Liver (tissue), 9 donors: ENCODE results near the gene COX10. TPM values are rescaled to one million over a fixed set of nuclear protein-coding genes. Genes with fewer than 3 reads are reported as not detected.

ENCODE experiments used
- DNase-seq: peaks from one replicate; pipeline ENCODE4 v3.0.0-alpha.2; 2017; ENCODE audit warnings: low spot score
- H3K27ac ChIP-seq, 2 donors: one replicate each; pipeline ENCODE4 v1.7.0; 2013; ENCODE audit warnings: inconsistent platforms in 2 of 2, low read length in 2 of 2, control low read depth in 1 of 2, low read depth in 1 of 2, mild to moderate bottlenecking in 1 of 2
- H3K27me3 ChIP-seq, 4 donors: one replicate each; pipeline versions ENCODE4 v1.6.1 to v1.7.0; 2013; ENCODE audit warnings: low read length in 3 of 4, inconsistent platforms in 1 of 4, mild to moderate bottlenecking in 1 of 4, moderate library complexity in 1 of 4; ENCODE audit not compliant: control insufficient read depth in 4 of 4, insufficient read depth in 4 of 4
- H3K36me3 ChIP-seq, 4 donors: one replicate each; pipeline versions ENCODE4 v1.6.1 to v1.7.0; 2013; ENCODE audit warnings: low read length in 3 of 4, mild to moderate bottlenecking in 3 of 4, low read depth in 1 of 4, moderate library complexity in 1 of 4; ENCODE audit not compliant: control insufficient read depth in 4 of 4, insufficient read depth in 3 of 4
- H3K4me1 ChIP-seq, 4 donors: one replicate each; pipeline versions ENCODE4 v1.6.1 to v1.7.0; 2013; ENCODE audit warnings: low read length in 3 of 4, mild to moderate bottlenecking in 3 of 4, moderate library complexity in 1 of 4; ENCODE audit not compliant: control insufficient read depth in 4 of 4, insufficient read depth in 4 of 4
- H3K4me3 ChIP-seq, 3 donors: one replicate each; pipeline versions ENCODE4 v1.6.1 to v1.7.0; 2013; ENCODE audit warnings: low read length in 3 of 3, control low read depth in 1 of 3, low read depth in 1 of 3, mild to moderate bottlenecking in 1 of 3
- H3K9ac ChIP-seq, 2 donors: one replicate each; pipeline ENCODE4 v1.7.0; 2013; ENCODE audit warnings: low read length in 2 of 2, mild to moderate bottlenecking in 2 of 2, moderate library complexity in 2 of 2, control low read depth in 1 of 2, low read depth in 1 of 2
- H3K9me3 ChIP-seq, 4 donors: one replicate each; pipeline versions ENCODE4 v1.6.1 to v1.7.0; 2013; ENCODE audit warnings: low read length in 3 of 4; ENCODE audit not compliant: control insufficient read depth in 4 of 4
- EGR1 ChIP-seq, 2 donors: IDR thresholded peaks; 2 replicates each; pipeline ENCODE4 v1.6.1; 2016 to 2018; ENCODE audit warnings: antibody characterized with exemption in 2 of 2, low read depth in 2 of 2
- FOXA1 ChIP-seq: IDR thresholded peaks from 2 replicates; pipeline ENCODE4 v1.6.1; 2016; ENCODE audit warnings: antibody characterized with exemption
- FOXA2 ChIP-seq: IDR thresholded peaks from 2 replicates; pipeline ENCODE4 v1.6.1; 2016; ENCODE audit warnings: antibody characterized with exemption
- GABPA ChIP-seq, 2 donors: IDR thresholded peaks in 1 of 2; conservative IDR thresholded peaks in 1 of 2; 2 replicates each; pipeline ENCODE4 v1.6.1; 2016; ENCODE audit warnings: antibody characterized with exemption in 2 of 2, mild to moderate bottlenecking in 1 of 2, moderate library complexity in 1 of 2
- HNF4A ChIP-seq, 2 donors: conservative IDR thresholded peaks; 2 replicates each; pipeline ENCODE4 v1.6.1; 2016; ENCODE audit warnings: antibody characterized with exemption in 2 of 2, mild to moderate bottlenecking in 2 of 2
- HNF4G ChIP-seq: IDR thresholded peaks from 2 replicates; pipeline ENCODE4 v1.6.1; 2016; ENCODE audit warnings: antibody characterized with exemption
- JUND ChIP-seq, 2 donors: IDR thresholded peaks; 2 replicates each; pipeline ENCODE4 v1.6.1; 2016; ENCODE audit warnings: antibody characterized with exemption in 2 of 2
- NR2F2 ChIP-seq: IDR thresholded peaks from 2 replicates; pipeline ENCODE4 v1.6.1; 2016; ENCODE audit warnings: antibody characterized with exemption
- RAD21 ChIP-seq, 2 donors: IDR thresholded peaks; 2 replicates each; pipeline ENCODE4 v1.6.1; 2016; ENCODE audit warnings: antibody characterized with exemption in 2 of 2, mild to moderate bottlenecking in 2 of 2
- RXRA ChIP-seq, 2 donors: IDR thresholded peaks; 2 replicates each; pipeline ENCODE4 v1.6.1; 2017 to 2018; ENCODE audit warnings: antibody characterized with exemption in 2 of 2, mild to moderate bottlenecking in 1 of 2
- SP1 ChIP-seq: IDR thresholded peaks from 2 replicates; pipeline ENCODE4 v1.6.1; 2018; ENCODE audit warnings: antibody characterized with exemption, mild to moderate bottlenecking
- TAF1 ChIP-seq: conservative IDR thresholded peaks from 2 replicates; pipeline ENCODE4 v1.6.1; 2016; ENCODE audit warnings: antibody characterized with exemption, mild to moderate bottlenecking
- YY1 ChIP-seq: IDR thresholded peaks from 2 replicates; pipeline ENCODE4 v1.6.1; 2016; ENCODE audit warnings: antibody characterized with exemption, mild to moderate bottlenecking
- WGBS: extraction: QIAGEN DNeasy Blood & Tissue Kit; methylation state at CpG from one replicate; pipeline ENCODE4 v1.1.7; 2013; 5-methylcytosine and 5-hydroxymethylcytosine counted together
- polyA plus RNA-seq, 2 donors: library from polyadenylated mRNA; stranded (reverse) in 1 of 2; unstranded in 1 of 2; fragments of 200-250 nt in 1 of 2; fragments of >200 nt in 1 of 2; fragmentation: Nextera tagmentation in 1 of 2; extraction: Ambion mirVana in 1 of 2; gene quantifications; one replicate each; pipeline versions ENCODE4 v1.2.1 to v1.2.3, GENCODE V29; 2013 to 2015
- total RNA-seq, 2 donors: library from RNA; depleted of rRNA; stranded (reverse); fragments of >200 nt; gene quantifications; one replicate each; pipeline ENCODE4 v1.2.3, GENCODE V29; 2014
- TF ChIP-seq, protein P1 (sequence below): IDR thresholded peaks from 2 replicates; pipeline ENCODE4 v1.6.1; 2016; ENCODE audit warnings: antibody characterized with exemption
- TF ChIP-seq, protein P2 (sequence below): fragments of 150-350 bp; IDR thresholded peaks from 2 replicates; pipeline ENCODE4 v1.5.1; 2017; ENCODE audit warnings: improper control_type of control experiment, low read depth, low read length; ENCODE audit not compliant: missing input control
- TF ChIP-seq, protein P3 (sequence below): IDR thresholded peaks from 2 replicates; pipeline ENCODE4 v1.6.1; 2016; ENCODE audit warnings: antibody characterized with exemption
- TF ChIP-seq, protein P4 (sequence below): IDR thresholded peaks from 2 replicates; pipeline ENCODE4 v1.6.1; 2016; ENCODE audit warnings: antibody characterized with exemption
- TF ChIP-seq, protein P5 (sequence below): IDR thresholded peaks from 2 replicates; pipeline ENCODE4 v1.6.1; 2016; ENCODE audit warnings: antibody characterized with exemption, mild to moderate bottlenecking
- donor health status: healthy.
- donor health status: healthy.
- donor health status: healthy.
- donor health status: healthy.
- donor health status: healthy.

COX10 gene
- total and polyA plus RNA-seq, 4 donors = 7.0 to 15.1 (median 8.7) TPM

DNA sequence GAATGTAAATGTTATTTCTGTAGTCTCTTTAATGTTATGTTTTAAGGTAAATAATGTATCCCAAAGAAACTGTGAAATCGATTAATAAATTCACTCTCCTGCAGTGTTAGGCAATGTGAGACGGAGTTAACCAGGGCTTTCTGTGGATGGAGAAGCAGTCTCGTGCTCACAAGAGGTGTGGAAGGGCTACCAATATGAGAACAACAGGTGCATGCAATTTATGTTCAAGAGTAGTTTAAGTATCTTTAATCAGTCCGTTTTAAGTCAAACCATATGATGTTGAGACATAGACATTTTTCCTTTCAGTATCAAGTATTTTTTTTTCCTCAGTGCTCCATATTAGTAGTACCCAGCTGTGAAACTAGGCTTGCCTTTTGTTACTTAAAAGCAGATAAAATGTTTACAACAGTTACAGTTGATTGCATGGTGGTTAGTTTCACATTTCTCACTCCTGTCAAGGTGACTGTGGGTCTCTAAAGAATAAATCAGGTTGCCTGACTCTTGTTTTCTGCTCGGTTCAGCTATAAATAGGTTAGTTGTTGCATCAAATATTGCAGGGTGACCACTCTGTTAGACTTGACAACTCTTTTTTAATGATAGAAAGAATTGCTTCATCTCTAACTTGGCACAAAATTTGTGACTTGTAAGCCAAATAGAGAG lies 54.4 kb downstream of the COX10 start:
- Histone ChIP-seq H3K4me1 (peaks cover 0 to 14% (median 4%) of the 10 kb centered on the region in 4 donors), H3K36me3 (no peaks in the 10 kb centered on the region), H3K9ac (no peak overlapping the region), H3K9me3 (no peaks in the 10 kb centered on the region), H3K4me3 (no peak overlapping the region), H3K27me3 (no peaks in the 10 kb centered on the region), H3K27ac (peak overlapping the region in 1 of 2 donors; percentile 48)
- DNase-seq = no peak
- WGBS = 75% methylated on average over 5 of the region's 5 CpGs
- TF ChIP-seq JUND (IDR thresholded peaks at IDR 0.05) (peak in 1 of 2 donors; percentile 18), RXRA (IDR thresholded peaks at IDR 0.05) (peak in 1 of 2 donors; percentile 14)
- TF ChIP-seq, protein P1, sequence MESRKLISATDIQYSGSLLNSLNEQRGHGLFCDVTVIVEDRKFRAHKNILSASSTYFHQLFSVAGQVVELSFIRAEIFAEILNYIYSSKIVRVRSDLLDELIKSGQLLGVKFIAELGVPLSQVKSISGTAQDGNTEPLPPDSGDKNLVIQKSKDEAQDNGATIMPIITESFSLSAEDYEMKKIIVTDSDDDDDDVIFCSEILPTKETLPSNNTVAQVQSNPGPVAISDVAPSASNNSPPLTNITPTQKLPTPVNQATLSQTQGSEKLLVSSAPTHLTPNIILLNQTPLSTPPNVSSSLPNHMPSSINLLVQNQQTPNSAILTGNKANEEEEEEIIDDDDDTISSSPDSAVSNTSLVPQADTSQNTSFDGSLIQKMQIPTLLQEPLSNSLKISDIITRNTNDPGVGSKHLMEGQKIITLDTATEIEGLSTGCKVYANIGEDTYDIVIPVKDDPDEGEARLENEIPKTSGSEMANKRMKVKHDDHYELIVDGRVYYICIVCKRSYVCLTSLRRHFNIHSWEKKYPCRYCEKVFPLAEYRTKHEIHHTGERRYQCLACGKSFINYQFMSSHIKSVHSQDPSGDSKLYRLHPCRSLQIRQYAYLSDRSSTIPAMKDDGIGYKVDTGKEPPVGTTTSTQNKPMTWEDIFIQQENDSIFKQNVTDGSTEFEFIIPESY = no peak

DNA sequence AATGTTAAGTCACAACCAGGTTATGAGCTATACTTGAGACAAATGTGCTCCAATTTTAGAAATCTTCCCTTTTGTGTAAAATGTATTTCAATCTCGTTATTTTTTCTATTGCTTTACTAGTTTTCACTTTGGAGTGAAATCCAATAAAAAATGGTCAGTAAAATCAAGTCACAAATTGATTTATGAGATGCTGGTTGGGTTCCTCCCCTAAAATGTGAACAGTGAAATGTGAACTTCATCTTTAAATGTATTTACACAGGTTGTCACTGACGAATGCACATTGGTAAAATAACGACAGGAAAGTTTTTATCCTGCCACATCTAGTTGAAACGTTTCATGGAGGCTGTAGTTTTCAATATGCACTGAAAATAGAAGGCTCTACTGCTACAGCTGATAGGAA lies 55.5 kb downstream of the COX10 start:
- 73% methylated on average over 4 of the region's 4 CpGs for WGBS
- no peak overlapping the region for H3K4me3 ChIP-seq
- peaks cover 0 to 14% (median 4%) of the 10 kb centered on the region in 4 donors for H3K4me1 ChIP-seq
- TF ChIP-seq, protein P2, sequence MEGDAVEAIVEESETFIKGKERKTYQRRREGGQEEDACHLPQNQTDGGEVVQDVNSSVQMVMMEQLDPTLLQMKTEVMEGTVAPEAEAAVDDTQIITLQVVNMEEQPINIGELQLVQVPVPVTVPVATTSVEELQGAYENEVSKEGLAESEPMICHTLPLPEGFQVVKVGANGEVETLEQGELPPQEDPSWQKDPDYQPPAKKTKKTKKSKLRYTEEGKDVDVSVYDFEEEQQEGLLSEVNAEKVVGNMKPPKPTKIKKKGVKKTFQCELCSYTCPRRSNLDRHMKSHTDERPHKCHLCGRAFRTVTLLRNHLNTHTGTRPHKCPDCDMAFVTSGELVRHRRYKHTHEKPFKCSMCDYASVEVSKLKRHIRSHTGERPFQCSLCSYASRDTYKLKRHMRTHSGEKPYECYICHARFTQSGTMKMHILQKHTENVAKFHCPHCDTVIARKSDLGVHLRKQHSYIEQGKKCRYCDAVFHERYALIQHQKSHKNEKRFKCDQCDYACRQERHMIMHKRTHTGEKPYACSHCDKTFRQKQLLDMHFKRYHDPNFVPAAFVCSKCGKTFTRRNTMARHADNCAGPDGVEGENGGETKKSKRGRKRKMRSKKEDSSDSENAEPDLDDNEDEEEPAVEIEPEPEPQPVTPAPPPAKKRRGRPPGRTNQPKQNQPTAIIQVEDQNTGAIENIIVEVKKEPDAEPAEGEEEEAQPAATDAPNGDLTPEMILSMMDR = no peak
- TF ChIP-seq HNF4A (conservative IDR thresholded peaks at IDR 0.05) = no peak
- TF ChIP-seq EGR1 (IDR thresholded peaks at IDR 0.05; ENCODE audit: low read depth in 2 of 2) = no peak
- TF ChIP-seq, protein P3, sequence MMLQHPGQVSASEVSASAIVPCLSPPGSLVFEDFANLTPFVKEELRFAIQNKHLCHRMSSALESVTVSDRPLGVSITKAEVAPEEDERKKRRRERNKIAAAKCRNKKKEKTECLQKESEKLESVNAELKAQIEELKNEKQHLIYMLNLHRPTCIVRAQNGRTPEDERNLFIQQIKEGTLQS = no peak
- no peak for TF ChIP-seq GABPA (IDR thresholded peaks at IDR 0.05 in 1 of 2, conservative IDR thresholded peaks at IDR 0.05 in 1 of 2)
- TF ChIP-seq, protein P4, sequence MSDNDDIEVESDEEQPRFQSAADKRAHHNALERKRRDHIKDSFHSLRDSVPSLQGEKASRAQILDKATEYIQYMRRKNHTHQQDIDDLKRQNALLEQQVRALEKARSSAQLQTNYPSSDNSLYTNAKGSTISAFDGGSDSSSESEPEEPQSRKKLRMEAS = no peak
- no peak for TF ChIP-seq TAF1
- TF ChIP-seq FOXA1 = no peak
- no peak for TF ChIP-seq RAD21 (IDR thresholded peaks at IDR 0.05)
- TF ChIP-seq FOXA2 = no peak
- TF ChIP-seq, protein P1 = no peak
- TF ChIP-seq, protein P5, sequence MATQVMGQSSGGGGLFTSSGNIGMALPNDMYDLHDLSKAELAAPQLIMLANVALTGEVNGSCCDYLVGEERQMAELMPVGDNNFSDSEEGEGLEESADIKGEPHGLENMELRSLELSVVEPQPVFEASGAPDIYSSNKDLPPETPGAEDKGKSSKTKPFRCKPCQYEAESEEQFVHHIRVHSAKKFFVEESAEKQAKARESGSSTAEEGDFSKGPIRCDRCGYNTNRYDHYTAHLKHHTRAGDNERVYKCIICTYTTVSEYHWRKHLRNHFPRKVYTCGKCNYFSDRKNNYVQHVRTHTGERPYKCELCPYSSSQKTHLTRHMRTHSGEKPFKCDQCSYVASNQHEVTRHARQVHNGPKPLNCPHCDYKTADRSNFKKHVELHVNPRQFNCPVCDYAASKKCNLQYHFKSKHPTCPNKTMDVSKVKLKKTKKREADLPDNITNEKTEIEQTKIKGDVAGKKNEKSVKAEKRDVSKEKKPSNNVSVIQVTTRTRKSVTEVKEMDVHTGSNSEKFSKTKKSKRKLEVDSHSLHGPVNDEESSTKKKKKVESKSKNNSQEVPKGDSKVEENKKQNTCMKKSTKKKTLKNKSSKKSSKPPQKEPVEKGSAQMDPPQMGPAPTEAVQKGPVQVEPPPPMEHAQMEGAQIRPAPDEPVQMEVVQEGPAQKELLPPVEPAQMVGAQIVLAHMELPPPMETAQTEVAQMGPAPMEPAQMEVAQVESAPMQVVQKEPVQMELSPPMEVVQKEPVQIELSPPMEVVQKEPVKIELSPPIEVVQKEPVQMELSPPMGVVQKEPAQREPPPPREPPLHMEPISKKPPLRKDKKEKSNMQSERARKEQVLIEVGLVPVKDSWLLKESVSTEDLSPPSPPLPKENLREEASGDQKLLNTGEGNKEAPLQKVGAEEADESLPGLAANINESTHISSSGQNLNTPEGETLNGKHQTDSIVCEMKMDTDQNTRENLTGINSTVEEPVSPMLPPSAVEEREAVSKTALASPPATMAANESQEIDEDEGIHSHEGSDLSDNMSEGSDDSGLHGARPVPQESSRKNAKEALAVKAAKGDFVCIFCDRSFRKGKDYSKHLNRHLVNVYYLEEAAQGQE = no peak
- no peak for TF ChIP-seq JUND (IDR thresholded peaks at IDR 0.05)
- no peak for TF ChIP-seq SP1
- TF ChIP-seq NR2F2 = no peak
- TF ChIP-seq YY1 = no peak
- no peak for TF ChIP-seq HNF4G
- TF ChIP-seq RXRA (IDR thresholded peaks at IDR 0.05) = no peak
- H3K9me3 ChIP-seq = no peaks in the 10 kb centered on the region
- H3K27ac ChIP-seq = no peak overlapping the region
- H3K27me3 ChIP-seq = no peaks in the 10 kb centered on the region
- no peak overlapping the region for H3K9ac ChIP-seq
- no peaks in the 10 kb centered on the region for H3K36me3 ChIP-seq
- DNase-seq = no peak
